GM19328 (cell line): Measurements from ENCODE around the gene DALRD3.

Experiments used
- ATAC-seq: cut with Tn5 transposase; IDR thresholded peaks from one replicate; pipeline ENCODE4 v1.9.1; 2021; ENCODE audit warnings: mild to moderate bottlenecking, moderate library complexity; ENCODE audit not compliant: unreplicated experiment

Gene DALRD3, protein sequence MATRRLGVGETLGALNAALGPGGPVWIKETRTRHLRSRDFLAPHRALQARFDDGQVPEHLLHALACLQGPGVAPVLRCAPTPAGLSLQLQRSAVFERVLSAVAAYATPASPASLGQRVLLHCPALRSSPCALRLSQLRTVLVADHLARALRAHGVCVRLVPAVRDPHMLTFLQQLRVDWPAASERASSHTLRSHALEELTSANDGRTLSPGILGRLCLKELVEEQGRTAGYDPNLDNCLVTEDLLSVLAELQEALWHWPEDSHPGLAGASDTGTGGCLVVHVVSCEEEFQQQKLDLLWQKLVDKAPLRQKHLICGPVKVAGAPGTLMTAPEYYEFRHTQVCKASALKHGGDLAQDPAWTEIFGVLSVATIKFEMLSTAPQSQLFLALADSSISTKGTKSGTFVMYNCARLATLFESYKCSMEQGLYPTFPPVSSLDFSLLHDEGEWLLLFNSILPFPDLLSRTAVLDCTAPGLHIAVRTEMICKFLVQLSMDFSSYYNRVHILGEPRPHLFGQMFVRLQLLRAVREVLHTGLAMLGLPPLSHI

GRCh38 chr3:49017971-49018706 lies at the start of gene DALRD3:
Gene DALRD3, minus strand, starts transcription at chr3:49018580. Its CDS starts 16 bp downstream, at chr3:49018564.
- no peak for ATAC-seq

- ATAC-seq: no peak
These were observed 39.6 kb upstream of the DALRD3 start for GRCh38 chr3:49058011-49058410.

GRCh38 chr3:49057268-49057667 lies 38.9 kb upstream of the DALRD3 start:
- ATAC-seq: no peak

DNA sequence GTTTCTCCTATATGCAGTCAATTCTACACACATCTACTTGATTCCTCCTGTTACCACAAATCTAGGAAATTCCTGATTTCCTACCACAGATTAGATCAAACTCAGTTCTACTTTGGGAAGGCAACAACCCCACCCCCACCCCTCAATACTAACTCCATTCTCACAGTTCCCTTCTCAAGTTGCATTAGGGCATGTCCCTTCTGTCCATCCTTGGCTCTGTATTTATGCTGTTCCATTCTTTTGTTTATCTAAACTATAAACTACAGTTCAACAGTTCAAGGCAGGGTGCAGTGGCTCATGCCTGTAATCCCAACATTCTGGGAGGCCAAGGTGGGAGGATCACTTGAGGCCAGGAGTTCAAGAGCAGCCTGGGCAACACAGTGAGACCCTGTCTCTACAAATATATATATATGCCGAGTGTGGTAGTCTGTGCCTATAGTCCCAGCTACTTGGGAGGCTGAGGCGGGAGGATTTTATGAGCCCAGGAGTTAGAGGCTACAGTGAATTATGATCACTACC lies 36.0 kb upstream of the DALRD3 start:
- no peak for ATAC-seq

DNA sequence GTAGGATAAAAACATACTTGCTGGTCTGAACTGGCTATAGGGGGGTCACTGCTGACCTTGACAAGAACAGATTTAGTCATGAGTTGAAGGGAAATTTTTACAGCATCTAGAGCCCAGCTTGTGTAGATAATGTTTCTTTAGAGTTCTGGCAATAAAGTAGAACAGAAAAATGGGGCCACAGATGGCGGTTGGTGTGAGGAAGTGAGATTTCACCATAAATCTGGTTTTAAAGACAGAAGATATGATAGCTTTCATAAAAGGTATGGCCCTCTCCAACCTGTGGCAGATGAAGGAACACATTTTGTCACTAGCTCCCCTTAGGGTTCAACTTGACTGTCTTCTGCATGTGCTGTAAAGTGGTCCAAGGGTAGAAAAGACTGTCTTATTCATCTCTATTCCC lies 35.2 kb upstream of the DALRD3 start:
- ATAC-seq: no peak

- ATAC-seq: no peak
These were observed 16.9 kb upstream of the DALRD3 start for GRCh38 chr3:49035281-49035680.

GRCh38 chr3:49034650-49035049 lies 16.3 kb upstream of the DALRD3 start:
- no peak for ATAC-seq

- ATAC-seq: no peak
These were observed 14.4 kb upstream of the DALRD3 start for GRCh38 chr3:49032646-49033304.

DNA sequence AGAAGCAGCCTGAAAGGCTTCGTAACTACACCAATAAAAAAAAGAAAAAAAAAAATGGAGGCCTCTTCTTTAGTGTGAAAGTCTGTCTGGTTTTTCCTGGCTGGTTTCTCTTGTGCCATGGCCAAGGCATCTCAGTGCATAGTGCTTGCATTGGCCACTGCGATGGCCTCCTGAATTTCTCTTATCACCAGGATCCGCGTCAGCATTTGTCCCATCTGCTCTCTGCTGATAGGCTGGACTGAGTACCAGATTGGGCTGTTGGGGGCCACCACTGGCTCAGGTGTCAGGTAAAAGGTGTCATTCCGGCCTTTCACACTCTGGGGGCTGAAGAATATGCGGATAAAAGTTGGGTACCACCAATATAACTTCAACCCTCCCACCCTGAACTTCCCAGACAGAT lies 11.9 kb upstream of the DALRD3 start:
- no peak for ATAC-seq

DNA sequence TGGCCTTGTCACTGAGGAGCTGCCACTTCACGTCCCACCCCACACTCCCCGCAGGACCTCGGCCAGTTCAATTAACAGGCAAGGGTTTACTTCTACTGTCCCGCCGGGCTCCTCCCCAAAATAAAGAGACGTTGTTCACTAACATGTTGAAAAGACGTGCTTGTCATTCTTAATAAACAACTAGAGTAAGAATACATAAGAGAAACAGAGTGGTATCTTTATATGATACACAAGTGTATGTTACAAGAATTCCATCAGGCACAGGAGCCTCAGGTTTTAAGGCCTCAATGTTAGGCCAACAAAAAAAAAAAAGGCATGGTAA lies 11.1 kb upstream of the DALRD3 start:
- no peak for ATAC-seq

DNA sequence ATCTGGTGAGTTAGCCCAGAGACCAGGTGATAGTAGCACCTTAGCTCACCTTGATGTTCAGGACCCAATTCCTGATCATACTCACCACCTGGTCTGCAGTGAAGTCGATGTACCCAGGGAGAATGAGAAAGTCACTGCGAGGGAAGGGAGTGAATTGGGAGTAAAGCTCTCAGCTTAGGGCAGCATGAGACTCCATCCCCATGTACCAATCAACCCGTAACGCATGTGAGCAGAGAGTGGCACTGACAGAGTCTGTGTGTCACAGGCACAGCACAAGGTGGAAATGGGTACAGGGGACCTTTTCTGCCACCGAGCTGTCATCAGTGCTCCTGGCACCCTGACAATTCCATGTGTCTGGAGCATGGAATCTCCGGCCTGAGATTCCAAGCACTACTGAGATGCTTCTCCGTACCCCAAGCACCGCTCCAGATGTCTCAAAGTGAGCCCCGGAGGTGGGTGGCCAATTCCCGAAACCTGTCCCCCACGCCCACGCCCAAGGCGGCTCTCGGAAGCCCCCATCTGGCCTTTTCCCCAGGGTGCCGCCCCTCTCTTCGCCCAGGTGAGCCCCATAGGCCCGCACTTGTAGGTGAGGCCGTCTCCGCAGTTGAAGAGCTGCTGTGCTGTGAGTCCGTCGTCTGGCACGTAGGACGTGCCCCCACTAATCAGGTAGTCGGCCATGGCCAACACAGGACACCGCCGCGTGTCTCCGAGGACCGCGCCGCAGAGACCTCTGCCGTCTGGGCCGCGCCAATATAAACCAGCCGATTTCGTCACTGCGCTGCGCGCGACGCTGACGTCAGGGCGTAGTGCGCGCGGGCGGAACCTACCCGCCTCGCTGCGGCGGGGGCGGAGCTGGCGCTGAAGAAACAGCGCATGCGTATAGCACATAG lies 10.5 kb upstream of the DALRD3 start, which contains the start of gene IMPDH2:
TSS of gene IMPDH2 (minus strand) at position 726 of the 890 bp plus-strand sequence. CDS start at position 678, 48 bp downstream.
- peak; percentile 93 for ATAC-seq

- no peak for ATAC-seq
These were observed 9.9 kb upstream of the DALRD3 start for GRCh38 chr3:49028298-49028672.

GRCh38 chr3:49027634-49028033 lies 9.3 kb upstream of the DALRD3 start:
- no peak for ATAC-seq

- no peak for ATAC-seq
These were observed 8.2 kb upstream of the DALRD3 start for GRCh38 chr3:49026536-49026935.

GRCh38 chr3:49025793-49026520 lies 7.6 kb upstream of the DALRD3 start:
- no peak for ATAC-seq

GRCh38 chr3:49025005-49025792 lies 6.8 kb upstream of the DALRD3 start:
- ATAC-seq: no peak

DNA sequence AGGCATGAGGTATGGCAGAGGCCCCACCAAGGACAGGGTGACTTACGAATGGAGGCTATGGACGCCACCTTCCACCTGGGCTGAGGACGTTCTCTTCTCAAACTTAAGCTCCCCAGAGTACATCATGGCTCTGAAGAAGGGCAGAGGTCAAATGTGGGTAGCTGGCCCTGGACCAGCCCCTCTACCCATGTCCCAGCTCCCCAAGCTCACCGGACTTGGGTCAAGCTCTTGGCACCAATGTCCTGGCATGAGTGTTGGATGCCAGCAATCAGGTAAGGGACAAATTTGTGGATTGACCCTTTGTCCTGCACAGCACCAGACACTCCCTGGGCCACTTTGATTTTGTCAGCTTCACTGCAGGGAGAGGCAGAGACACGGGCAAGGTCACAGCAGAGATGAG lies 6.1 kb upstream of the DALRD3 start:
- no peak for ATAC-seq

DNA sequence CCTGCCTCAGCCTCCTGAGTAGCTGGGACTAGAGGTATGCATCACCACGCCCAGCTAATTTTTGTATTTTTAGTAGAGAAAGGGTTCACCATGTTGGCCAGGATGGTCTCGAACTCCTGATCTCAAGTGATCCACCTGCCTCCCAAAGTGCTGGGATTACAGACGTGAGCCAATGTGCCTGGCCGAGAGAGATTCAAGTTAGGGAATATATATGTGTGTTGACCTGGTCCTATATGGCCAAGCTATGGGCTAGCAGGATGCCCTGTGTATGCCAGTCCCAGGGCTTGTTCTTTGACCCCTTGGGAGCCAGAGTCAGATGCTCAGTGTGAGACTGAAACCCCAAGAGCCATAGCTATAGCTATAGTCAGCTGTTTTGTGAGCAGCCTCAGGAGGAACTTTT lies 5.4 kb upstream of the DALRD3 start:
- ATAC-seq: no peak

DNA sequence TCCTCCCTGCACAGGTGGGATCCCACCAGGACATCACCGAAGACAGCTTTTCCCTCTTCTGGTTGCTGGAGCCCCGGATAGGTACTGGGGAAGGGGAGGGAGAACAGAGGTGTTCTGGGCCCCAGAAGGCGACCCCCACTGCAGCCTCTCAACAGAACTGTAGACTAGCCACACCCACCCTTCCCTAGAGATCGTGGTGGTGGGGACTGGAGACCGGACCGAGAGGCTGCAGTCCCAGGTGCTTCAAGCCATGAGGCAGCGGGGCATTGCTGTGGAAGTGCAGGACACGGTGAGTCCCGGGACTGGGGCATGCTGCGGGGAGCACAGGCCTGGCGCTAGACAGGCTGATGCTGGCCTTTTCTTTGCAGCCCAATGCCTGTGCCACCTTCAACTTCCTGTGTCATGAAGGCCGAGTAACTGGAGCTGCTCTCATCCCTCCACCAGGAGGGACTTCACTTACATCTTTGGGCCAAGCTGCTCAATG lies 4.3 kb upstream of the DALRD3 start:
- ATAC-seq: no peak
